Fibroblast of villous mesenchyme (primary cell): ENCODE measurements around the gene JDP2. TPM values are rescaled to one million over a fixed set of nuclear protein-coding genes. Genes with fewer than 3 reads are reported as not detected.

Source experiments
- DNase-seq: peaks from one replicate; pipeline ENCODE4 v3.0.0-alpha.2; 2010; ENCODE audit warnings: low read depth
- H3K4me3 ChIP-seq: 2 replicates; pipeline ENCODE4 v1.5.1; 2011; ENCODE audit warnings: low read depth, mild to moderate bottlenecking, low read length
- CTCF ChIP-seq: IDR thresholded peaks from 2 replicates; pipeline ENCODE4 v1.5.1; 2012; ENCODE audit warnings: low read depth, mild to moderate bottlenecking, low read length; ENCODE audit not compliant: insufficient read depth
- total RNA-seq: library from RNA; depleted of rRNA; stranded (reverse); fragments of >200 nt; gene quantifications from 2 replicates; pipeline ENCODE4 v1.2.3, GENCODE V29; 2012

JDP2 gene
- total RNA-seq, 1 donor = 51.4 TPM

DNA sequence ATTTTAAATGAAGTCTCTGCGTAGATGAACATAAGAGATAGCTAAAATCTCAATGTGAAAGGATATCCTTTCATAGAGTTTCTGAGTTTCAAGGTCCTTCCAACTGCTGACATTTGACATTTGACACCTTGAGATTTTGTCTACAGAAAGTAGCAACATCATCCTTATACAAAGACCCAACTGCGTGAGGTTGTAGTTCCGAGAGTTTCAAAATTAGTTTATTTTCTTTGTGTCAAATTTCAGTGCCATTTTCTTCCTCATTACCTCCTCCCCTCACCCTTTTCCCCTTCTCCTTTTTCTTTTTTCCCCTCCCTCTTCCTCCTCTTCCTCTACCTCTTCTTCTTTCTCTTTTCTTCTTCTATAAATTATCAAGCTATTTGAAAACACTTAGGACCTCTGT, 67.6 kb downstream of the JDP2 start:
- no peak for DNase-seq
- no peak overlapping the region for H3K4me3 ChIP-seq
- no peak for TF ChIP-seq CTCF

- no peak overlapping the region for H3K4me3 ChIP-seq
- DNase-seq = no peak
- TF ChIP-seq CTCF = no peak
Measured at GRCh38 chr14:75495882-75496281, 68.1 kb downstream of the JDP2 start.

GRCh38 chr14:75496755-75497154, 68.9 kb downstream of the JDP2 start:
- no peak overlapping the region for H3K4me3 ChIP-seq
- DNase-seq = no peak
- no peak for TF ChIP-seq CTCF

DNA sequence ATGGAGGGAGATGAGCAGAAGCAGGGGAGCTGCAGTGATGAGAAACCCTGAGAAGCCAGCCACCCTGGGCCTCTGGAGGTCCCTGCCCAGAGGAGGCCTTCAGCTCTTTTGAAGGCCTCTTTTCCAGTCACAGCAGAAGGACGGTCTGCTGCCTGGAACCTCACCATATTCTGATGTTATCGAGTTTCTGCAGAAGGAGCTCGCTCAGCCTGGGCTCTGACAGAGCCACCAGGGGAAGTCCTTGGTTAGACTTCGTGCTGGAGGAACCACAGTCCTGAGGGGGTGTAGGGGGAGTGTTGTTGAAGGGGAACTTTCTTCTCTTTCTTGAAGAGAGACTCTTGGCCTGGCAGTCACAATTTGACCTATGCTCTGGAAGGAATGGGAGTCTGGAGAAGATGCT, 69.4 kb downstream of the JDP2 start:
- TF ChIP-seq CTCF = no peak
- DNase-seq = no peak
- H3K4me3 ChIP-seq = no peak overlapping the region

DNA sequence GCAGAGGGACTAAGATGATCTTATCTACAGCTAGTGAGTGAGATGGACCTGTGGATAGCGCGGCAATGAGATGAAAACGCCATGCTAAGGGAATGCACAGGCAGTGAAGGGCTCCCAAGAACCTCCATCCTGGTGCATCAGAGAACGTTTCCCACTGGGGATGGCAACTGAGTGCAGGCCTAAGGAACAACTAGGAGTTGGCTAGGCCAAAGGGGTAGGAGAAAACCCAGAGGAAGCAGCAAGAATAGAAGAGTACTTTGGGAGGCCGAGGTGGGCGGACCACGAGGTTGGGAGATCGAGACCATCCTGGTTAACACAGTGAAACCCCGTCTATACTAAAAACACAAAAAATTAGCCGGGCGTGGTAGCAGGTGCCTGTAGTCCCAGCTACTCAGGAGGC, 69.9 kb downstream of the JDP2 start:
- H3K4me3 ChIP-seq = no peak overlapping the region
- no peak for TF ChIP-seq CTCF
- no peak for DNase-seq

GRCh38 chr14:75499084-75499875, 71.5 kb downstream of the JDP2 start:
- TF ChIP-seq CTCF = no peak
- H3K4me3 ChIP-seq = no peak overlapping the region
- no peak for DNase-seq

GRCh38 chr14:75501080-75501479, 73.3 kb downstream of the JDP2 start:
- TF ChIP-seq CTCF = no peak
- no peak for DNase-seq
- H3K4me3 ChIP-seq = no peak overlapping the region
